IMR-90 (cell line): Measurements from ENCODE around the gene CFAP70. TPM values are rescaled to one million over a fixed set of nuclear protein-coding genes. Genes with fewer than 3 reads are reported as not detected.

Experiments used
- ATAC-seq: fragments of 200-7000 bp; cut with Tn5 transposase; 2 replicates; pipeline ENCODE4 v1.9.1; 2020; ENCODE audit warnings: low read depth, mild to moderate bottlenecking, moderate library complexity
- BruUV-seq: library from RNA; stranded (reverse); fragments of 400-500 nt; replicated peaks from 2 replicates; lab custom pipeline; 2021; lab: Mats Ljungman, UMichigan
- CTCF ChIA-PET: fragments of 300-600 bp; formaldehyde crosslinking; extraction: SDS; loops from one replicate; lab custom pipeline; 2021; ENCODE audit warnings: antibody characterized with exemption; lab: Yijun Ruan, JAX
- POLR2A ChIA-PET: fragments of 300-600 bp; sonication (Branson Sonifier 250); formaldehyde crosslinking; loops from one replicate; lab custom pipeline; 2022; ENCODE audit warnings: antibody characterized with exemption; ENCODE audit not compliant: unreplicated experiment; lab: Charles Lee
- DNase-seq: peaks from one replicate; pipeline ENCODE4 v3.0.0; 2013
- H2AFZ ChIP-seq: replicated peaks from 2 replicates; pipeline ENCODE3; 2013; ENCODE audit warnings: low read length, mild to moderate bottlenecking; ENCODE audit not compliant: poor library complexity
- H2AK5ac ChIP-seq: 2 replicates; pipeline ENCODE4 v1.6.1; 2013; ENCODE audit warnings: low read depth, low read length, inconsistent platforms
- H2AK9ac ChIP-seq: replicated peaks from 2 replicates; pipeline ENCODE3; 2013; ENCODE audit warnings: mild to moderate bottlenecking, low read depth, low read length, moderate library complexity; ENCODE audit not compliant: poor library complexity
- H2BK120ac ChIP-seq: 2 replicates; pipeline ENCODE4 v1.6.1; 2013; ENCODE audit warnings: low read depth, low read length, inconsistent platforms
- H2BK15ac ChIP-seq: 3 replicates; pipeline ENCODE4 v1.6.1; 2013; ENCODE audit warnings: low read depth, low read length, inconsistent platforms
- H2BK20ac ChIP-seq: 2 replicates; pipeline ENCODE4 v1.6.1; 2013; ENCODE audit warnings: low read depth, mild to moderate bottlenecking, inconsistent platforms, low read length, moderate library complexity
- H2BK5ac ChIP-seq: 2 replicates; pipeline ENCODE4 v1.6.1; 2013; ENCODE audit warnings: mild to moderate bottlenecking, low read depth, low read length, inconsistent platforms; ENCODE audit not compliant: poor library complexity, severe bottlenecking
- H3K14ac ChIP-seq: replicated peaks from 2 replicates; pipeline ENCODE4 v1.6.1; 2013; ENCODE audit warnings: low read depth, low read length, inconsistent platforms
- H3K18ac ChIP-seq: 2 replicates; pipeline ENCODE4 v1.6.1; 2013; ENCODE audit warnings: low read depth, low read length, control low read depth
- H3K23ac ChIP-seq: 2 replicates; pipeline ENCODE4 v1.6.1; 2013; ENCODE audit warnings: low read depth, low read length, inconsistent platforms
- H3K27ac ChIP-seq: 2 replicates; pipeline ENCODE4 v1.5.1; 2013; ENCODE audit warnings: mild to moderate bottlenecking, control low read depth, low read length; ENCODE audit not compliant: insufficient read depth
- H3K27me3 ChIP-seq: 2 replicates; pipeline ENCODE4 v1.6.1; 2013; ENCODE audit warnings: low read length; ENCODE audit not compliant: control insufficient read depth, insufficient read depth
- H3K36me3 ChIP-seq: 2 replicates; pipeline ENCODE4 v1.6.1; 2013; ENCODE audit warnings: low read length, mixed read lengths; ENCODE audit not compliant: control insufficient read depth, insufficient read depth
- H3K4ac ChIP-seq: 2 replicates; pipeline ENCODE4 v1.6.1; 2013; ENCODE audit warnings: low read depth, low read length, inconsistent platforms
- H3K4me1 ChIP-seq: 2 replicates; pipeline ENCODE4 v1.6.1; 2013; ENCODE audit warnings: low read length, mixed read lengths; ENCODE audit not compliant: control insufficient read depth, insufficient read depth
- H3K4me2 ChIP-seq: 2 replicates; pipeline ENCODE4 v1.6.1; 2013; ENCODE audit warnings: low read depth, mild to moderate bottlenecking, control low read depth, low read length, moderate library complexity
- H3K4me3 ChIP-seq: 2 replicates; pipeline ENCODE4 v1.5.1; 2013; ENCODE audit warnings: low read depth, mild to moderate bottlenecking, control low read depth, low read length, moderate library complexity; ENCODE audit not compliant: insufficient read depth
- H3K56ac ChIP-seq: 2 replicates; pipeline ENCODE4 v1.6.1; 2013; ENCODE audit warnings: low read length, inconsistent platforms; ENCODE audit not compliant: insufficient read depth; ENCODE audit errors: extremely low read depth
- H3K79me1 ChIP-seq, 2 experiments: 2 replicates each; pipeline ENCODE4 v1.6.1; 2013; ENCODE audit warnings: low read length in 2 of 2, inconsistent platforms in 1 of 2, low read depth in 1 of 2
- H3K9ac ChIP-seq: 2 replicates; pipeline ENCODE4 v1.6.1; 2013; ENCODE audit warnings: low read depth, low read length, control low read depth
- H3K9me1 ChIP-seq: 2 replicates; pipeline ENCODE4 v1.6.1; 2013; ENCODE audit warnings: low read length, inconsistent platforms; ENCODE audit not compliant: insufficient read depth
- H3K9me3 ChIP-seq: 2 replicates; pipeline ENCODE4 v1.6.1; 2013; ENCODE audit warnings: low read length; ENCODE audit not compliant: control insufficient read depth, insufficient read depth
- H4K20me1 ChIP-seq: 2 replicates; pipeline ENCODE4 v1.6.1; 2013; ENCODE audit warnings: low read length, inconsistent platforms; ENCODE audit not compliant: insufficient read depth
- H4K5ac ChIP-seq: 2 replicates; pipeline ENCODE4 v1.6.1; 2013; ENCODE audit warnings: mild to moderate bottlenecking, low read depth, low read length, control low read depth
- H4K8ac ChIP-seq, 2 experiments: 2 replicates each; pipeline ENCODE4 v1.6.1; 2013; ENCODE audit warnings: low read depth in 2 of 2, low read length in 2 of 2, control low read depth in 1 of 2, inconsistent platforms in 1 of 2
- H4K91ac ChIP-seq: 2 replicates; pipeline ENCODE4 v1.6.1; 2013; ENCODE audit warnings: low read depth, low read length, inconsistent platforms; ENCODE audit not compliant: insufficient read depth
- BHLHE40 ChIP-seq: fragments of 150-350 bp; IDR thresholded peaks from 2 replicates; pipeline ENCODE4 v1.6.1; 2016; ENCODE audit warnings: mild to moderate bottlenecking, low read depth, low read length
- CEBPB ChIP-seq: IDR thresholded peaks from 2 replicates; pipeline ENCODE4 v1.6.1; 2012; ENCODE audit warnings: low read depth, low read length, improper control_type of control experiment
- FOS ChIP-seq: fragments of 150-350 bp; IDR thresholded peaks from 2 replicates; pipeline ENCODE4 v1.6.1; 2016; ENCODE audit warnings: low read depth, low read length
- NFE2L2 ChIP-seq: fragments of 150-350 bp; IDR thresholded peaks from 2 replicates; pipeline ENCODE4 v1.6.1; 2016; ENCODE audit warnings: low read depth, mild to moderate bottlenecking, low read length
- POLR2A ChIP-seq: IDR thresholded peaks from 2 replicates; pipeline ENCODE4 v1.6.1; 2012; ENCODE audit warnings: mild to moderate bottlenecking, low read depth, low read length
- RFX5 ChIP-seq: IDR thresholded peaks from 2 replicates; pipeline ENCODE4 v1.8.0; 2012; ENCODE audit warnings: low read depth, mild to moderate bottlenecking, low read length, moderate library complexity
- SMC3 ChIP-seq: fragments of 150-350 bp; IDR thresholded peaks from 2 replicates; pipeline ENCODE4 v1.6.1; 2016; ENCODE audit warnings: low read depth, mild to moderate bottlenecking, antibody characterized with exemption, low read length, moderate library complexity
- USF2 ChIP-seq: fragments of 150-350 bp; IDR thresholded peaks from 2 replicates; pipeline ENCODE4 v1.6.1; 2017; ENCODE audit warnings: mild to moderate bottlenecking, antibody characterized with exemption, low read length, low read depth
- WGBS, 2 experiments: methylation state at CpG; one replicate each; pipeline versions ENCODE4 v1.1.5 to v1.1.7; 2013; ENCODE audit warnings: missing lambda C conversion rate in 2 of 2; ENCODE audit not compliant: insufficient read length in 1 of 2; ENCODE audit errors: extremely low coverage in 2 of 2; 5-methylcytosine and 5-hydroxymethylcytosine counted together
- dilution Hi-C: fragments of 300-500 bp; cut with HindIII; formaldehyde crosslinking; loops from one replicate; pipeline ENCODE4 v1.14.3; 2018; ENCODE audit warnings: low sequenced_read_pairs; ENCODE audit not compliant: unreplicated experiment
- in situ Hi-C: fragments of 300-500 bp; cut with MboI; formaldehyde crosslinking; loops from 3 replicates; pipeline ENCODE4 v1.14.3; 2019; ENCODE audit warnings: low sequenced_read_pairs, inconsistent platforms, mixed read lengths
- intact Hi-C: fragments of 100-400 bp; cut with micrococcal nuclease; formaldehyde crosslinking; loops from 2 replicates; pipeline ENCODE4 v1.10.0; 2022
- polyA plus RNA-seq, 3 experiments: library from polyadenylated mRNA; depleted of rRNA; stranded (reverse); fragments of >200 nt; gene quantifications; 2 replicates each; pipeline ENCODE4 v1.2.3, GENCODE V29; 2012; ENCODE audit warnings: low replicate concordance in 1 of 3
- total RNA-seq: library from RNA; depleted of rRNA; stranded (reverse); fragments of >200 nt; gene quantifications from 2 replicates; pipeline ENCODE4 v1.2.3, GENCODE V29; 2012
- TF ChIP-seq, protein P1 (sequence below): fragments of 150-350 bp; IDR thresholded peaks from 2 replicates; pipeline ENCODE4 v1.6.1; 2016; ENCODE audit warnings: low read depth, mild to moderate bottlenecking, low read length, moderate library complexity, borderline replicate concordance
- TF ChIP-seq, protein P2 (sequence below): conservative IDR thresholded peaks from 2 replicates; pipeline ENCODE4 v1.5.1; 2012; ENCODE audit warnings: mild to moderate bottlenecking, low read depth, low read length, improper control_type of control experiment

Gene CFAP70
- total and polyA plus RNA-seq, 2 of the 4 experiments (the other 2 are of a cell fraction): 0.15 to 0.18 TPM

DNA sequence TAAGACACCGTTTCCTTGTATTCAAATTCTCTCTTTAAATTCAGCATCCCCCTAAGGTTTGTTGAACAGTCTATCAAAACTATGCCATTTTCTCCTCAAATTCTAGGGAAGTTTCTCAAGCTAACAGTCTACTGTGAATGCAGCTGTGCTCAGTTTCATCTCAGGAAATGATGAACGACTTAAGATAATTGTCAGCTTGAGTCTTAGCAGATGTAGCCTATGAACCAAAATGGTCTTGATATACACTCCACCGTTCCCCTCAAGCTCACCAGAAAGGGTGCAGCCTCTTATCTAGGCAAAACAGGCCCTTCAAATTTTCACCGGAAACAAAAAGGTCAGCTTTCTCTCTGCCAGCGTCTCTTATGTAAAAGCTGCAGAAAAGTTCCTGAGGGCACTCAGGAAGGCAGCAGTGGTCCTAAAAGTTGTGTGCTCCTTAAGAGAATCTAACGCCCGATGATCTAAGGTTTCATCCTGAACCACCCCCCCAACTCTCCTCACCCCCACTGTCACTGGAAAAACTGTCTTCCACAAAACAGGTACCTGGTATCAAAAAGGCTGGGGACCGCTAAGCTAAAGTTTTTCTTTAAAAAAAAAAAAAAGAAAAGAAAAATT is 113.7 kb downstream of the CFAP70 start:
- intact Hi-C loops: no loop called here
- peaks cover 19% of the 10 kb centered on the region for H3K36me3 ChIP-seq

More for the DNA sequence above, 113.7 kb downstream of the CFAP70 start:
- no peaks in the 10 kb centered on the region; the same call in 1 of the 2 replicates for H3K9me1 ChIP-seq
- no peak overlapping the region for H2BK15ac ChIP-seq
- no peaks in the 10 kb centered on the region for H3K9me3 ChIP-seq
- H3K56ac ChIP-seq: no peak overlapping the region
- BruUV-seq: no TSS peak
- dilution Hi-C loops: no loop called here
- H3K79me1 ChIP-seq: peaks cover 13 to 39% of the 10 kb centered on the region in 2 experiments; a peak in 3 of 4 replicates
- H4K8ac ChIP-seq: peak overlapping the region in 1 of 2 experiments; percentile 24; a peak in 1 of 4 replicates
- H2BK20ac ChIP-seq: no peak overlapping the region
- 65% methylated on average over 4 of the region's 8 CpGs; no CpG with 5 or more reads in 1 of the 2 experiments for WGBS, 2 experiments
- DNase-seq (no peak), ATAC-seq (no peak)
- H3K14ac ChIP-seq: peak overlapping the region; percentile 22; the same call in 1 of the 2 replicates
- H3K4me3 ChIP-seq: no peak overlapping the region
- no peak overlapping the region for H4K91ac ChIP-seq
- H3K23ac ChIP-seq: peak overlapping the region; percentile 81
- no peak for TF ChIP-seq USF2
- no peak for TF ChIP-seq NFE2L2
- TF ChIP-seq, protein P1, sequence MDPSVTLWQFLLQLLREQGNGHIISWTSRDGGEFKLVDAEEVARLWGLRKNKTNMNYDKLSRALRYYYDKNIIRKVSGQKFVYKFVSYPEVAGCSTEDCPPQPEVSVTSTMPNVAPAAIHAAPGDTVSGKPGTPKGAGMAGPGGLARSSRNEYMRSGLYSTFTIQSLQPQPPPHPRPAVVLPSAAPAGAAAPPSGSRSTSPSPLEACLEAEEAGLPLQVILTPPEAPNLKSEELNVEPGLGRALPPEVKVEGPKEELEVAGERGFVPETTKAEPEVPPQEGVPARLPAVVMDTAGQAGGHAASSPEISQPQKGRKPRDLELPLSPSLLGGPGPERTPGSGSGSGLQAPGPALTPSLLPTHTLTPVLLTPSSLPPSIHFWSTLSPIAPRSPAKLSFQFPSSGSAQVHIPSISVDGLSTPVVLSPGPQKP: no peak
- TF ChIP-seq, protein P2, sequence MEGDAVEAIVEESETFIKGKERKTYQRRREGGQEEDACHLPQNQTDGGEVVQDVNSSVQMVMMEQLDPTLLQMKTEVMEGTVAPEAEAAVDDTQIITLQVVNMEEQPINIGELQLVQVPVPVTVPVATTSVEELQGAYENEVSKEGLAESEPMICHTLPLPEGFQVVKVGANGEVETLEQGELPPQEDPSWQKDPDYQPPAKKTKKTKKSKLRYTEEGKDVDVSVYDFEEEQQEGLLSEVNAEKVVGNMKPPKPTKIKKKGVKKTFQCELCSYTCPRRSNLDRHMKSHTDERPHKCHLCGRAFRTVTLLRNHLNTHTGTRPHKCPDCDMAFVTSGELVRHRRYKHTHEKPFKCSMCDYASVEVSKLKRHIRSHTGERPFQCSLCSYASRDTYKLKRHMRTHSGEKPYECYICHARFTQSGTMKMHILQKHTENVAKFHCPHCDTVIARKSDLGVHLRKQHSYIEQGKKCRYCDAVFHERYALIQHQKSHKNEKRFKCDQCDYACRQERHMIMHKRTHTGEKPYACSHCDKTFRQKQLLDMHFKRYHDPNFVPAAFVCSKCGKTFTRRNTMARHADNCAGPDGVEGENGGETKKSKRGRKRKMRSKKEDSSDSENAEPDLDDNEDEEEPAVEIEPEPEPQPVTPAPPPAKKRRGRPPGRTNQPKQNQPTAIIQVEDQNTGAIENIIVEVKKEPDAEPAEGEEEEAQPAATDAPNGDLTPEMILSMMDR: no peak
- no peak for TF ChIP-seq POLR2A
- no peak for TF ChIP-seq RFX5
- no peak for TF ChIP-seq SMC3
- no peak for TF ChIP-seq BHLHE40
- no peak for TF ChIP-seq FOS
- TF ChIP-seq CEBPB: no peak
- POLR2A ChIA-PET: interaction anchor here (0.6 kb wide), 1 partner anchor 149 kb away, joined by 3 read pairs; no protein-coding TSS in a partner anchor
- no peak overlapping the region for H2AK9ac ChIP-seq
- H3K4me1 ChIP-seq: peaks cover 7% of the 10 kb centered on the region
- no peak overlapping the region; the same call in 1 of the 2 replicates for H3K27ac ChIP-seq
- no peaks in the 10 kb centered on the region for H4K20me1 ChIP-seq
- H2BK5ac ChIP-seq: no peak overlapping the region
- peak overlapping the region; percentile 51 for H3K4ac ChIP-seq
- CTCF ChIA-PET: interaction anchor here (0.6 kb wide), 1 partner anchor 319 kb away, joined by 3 read pairs; no protein-coding TSS in a partner anchor
- in situ Hi-C loops: no loop called here
- H2AFZ ChIP-seq: no peak overlapping the region
- H3K9ac ChIP-seq: peak overlapping the region; percentile 38; the same call in 1 of the 2 replicates
- H2BK120ac ChIP-seq: no peak overlapping the region
- peak overlapping the region; percentile 14 for H3K4me2 ChIP-seq
- peak overlapping the region; percentile 18; the same call in 1 of the 2 replicates for H2AK5ac ChIP-seq
- no peak overlapping the region for H3K18ac ChIP-seq
- H4K5ac ChIP-seq: no peak overlapping the region
- H3K27me3 ChIP-seq: no peaks in the 10 kb centered on the region
